IMR-90 (cell line): ENCODE data around the gene UBN2. TPM values are rescaled to one million over a fixed set of nuclear protein-coding genes. Genes with fewer than 3 reads are reported as not detected.
A peak's percentile ranks its signal among the peaks of the same experiment; 100 is the strongest.

ENCODE experiments used
- ATAC-seq: fragments of 200-7000 bp; cut with Tn5 transposase; 2 replicates; pipeline ENCODE4 v1.9.1; 2020; ENCODE audit warnings: low read depth, mild to moderate bottlenecking, moderate library complexity
- BruUV-seq: library from RNA; stranded (reverse); fragments of 400-500 nt; replicated peaks from 2 replicates; lab custom pipeline; 2021; lab: Mats Ljungman, UMichigan
- CTCF ChIA-PET: fragments of 300-600 bp; formaldehyde crosslinking; extraction: SDS; loops from one replicate; lab custom pipeline; 2021; ENCODE audit warnings: antibody characterized with exemption; lab: Yijun Ruan, JAX
- POLR2A ChIA-PET: fragments of 300-600 bp; sonication (Branson Sonifier 250); formaldehyde crosslinking; loops from one replicate; lab custom pipeline; 2022; ENCODE audit warnings: antibody characterized with exemption; ENCODE audit not compliant: unreplicated experiment; lab: Charles Lee
- DNase-seq: peaks from one replicate; pipeline ENCODE4 v3.0.0; 2013
- H2AFZ ChIP-seq: replicated peaks from 2 replicates; pipeline ENCODE3; 2013; ENCODE audit warnings: low read length, mild to moderate bottlenecking; ENCODE audit not compliant: poor library complexity
- H2AK5ac ChIP-seq: 2 replicates; pipeline ENCODE4 v1.6.1; 2013; ENCODE audit warnings: low read depth, low read length, inconsistent platforms
- H2AK9ac ChIP-seq: replicated peaks from 2 replicates; pipeline ENCODE3; 2013; ENCODE audit warnings: mild to moderate bottlenecking, low read depth, low read length, moderate library complexity; ENCODE audit not compliant: poor library complexity
- H2BK120ac ChIP-seq: 2 replicates; pipeline ENCODE4 v1.6.1; 2013; ENCODE audit warnings: low read depth, low read length, inconsistent platforms
- H2BK15ac ChIP-seq: 3 replicates; pipeline ENCODE4 v1.6.1; 2013; ENCODE audit warnings: low read depth, low read length, inconsistent platforms
- H2BK20ac ChIP-seq: 2 replicates; pipeline ENCODE4 v1.6.1; 2013; ENCODE audit warnings: low read depth, mild to moderate bottlenecking, inconsistent platforms, low read length, moderate library complexity
- H2BK5ac ChIP-seq: 2 replicates; pipeline ENCODE4 v1.6.1; 2013; ENCODE audit warnings: mild to moderate bottlenecking, low read depth, low read length, inconsistent platforms; ENCODE audit not compliant: poor library complexity, severe bottlenecking
- H3K14ac ChIP-seq: replicated peaks from 2 replicates; pipeline ENCODE4 v1.6.1; 2013; ENCODE audit warnings: low read depth, low read length, inconsistent platforms
- H3K18ac ChIP-seq: 2 replicates; pipeline ENCODE4 v1.6.1; 2013; ENCODE audit warnings: low read depth, low read length, control low read depth
- H3K23ac ChIP-seq: 2 replicates; pipeline ENCODE4 v1.6.1; 2013; ENCODE audit warnings: low read depth, low read length, inconsistent platforms
- H3K27ac ChIP-seq: 2 replicates; pipeline ENCODE4 v1.5.1; 2013; ENCODE audit warnings: mild to moderate bottlenecking, control low read depth, low read length; ENCODE audit not compliant: insufficient read depth
- H3K27me3 ChIP-seq: 2 replicates; pipeline ENCODE4 v1.6.1; 2013; ENCODE audit warnings: low read length; ENCODE audit not compliant: control insufficient read depth, insufficient read depth
- H3K36me3 ChIP-seq: 2 replicates; pipeline ENCODE4 v1.6.1; 2013; ENCODE audit warnings: low read length, mixed read lengths; ENCODE audit not compliant: control insufficient read depth, insufficient read depth
- H3K4ac ChIP-seq: 2 replicates; pipeline ENCODE4 v1.6.1; 2013; ENCODE audit warnings: low read depth, low read length, inconsistent platforms
- H3K4me1 ChIP-seq: 2 replicates; pipeline ENCODE4 v1.6.1; 2013; ENCODE audit warnings: low read length, mixed read lengths; ENCODE audit not compliant: control insufficient read depth, insufficient read depth
- H3K4me2 ChIP-seq: 2 replicates; pipeline ENCODE4 v1.6.1; 2013; ENCODE audit warnings: low read depth, mild to moderate bottlenecking, control low read depth, low read length, moderate library complexity
- H3K4me3 ChIP-seq: 2 replicates; pipeline ENCODE4 v1.5.1; 2013; ENCODE audit warnings: low read depth, mild to moderate bottlenecking, control low read depth, low read length, moderate library complexity; ENCODE audit not compliant: insufficient read depth
- H3K56ac ChIP-seq: 2 replicates; pipeline ENCODE4 v1.6.1; 2013; ENCODE audit warnings: low read length, inconsistent platforms; ENCODE audit not compliant: insufficient read depth; ENCODE audit errors: extremely low read depth
- H3K79me1 ChIP-seq, 2 experiments: 2 replicates each; pipeline ENCODE4 v1.6.1; 2013; ENCODE audit warnings: low read length in 2 of 2, inconsistent platforms in 1 of 2, low read depth in 1 of 2
- H3K9ac ChIP-seq: 2 replicates; pipeline ENCODE4 v1.6.1; 2013; ENCODE audit warnings: low read depth, low read length, control low read depth
- H3K9me1 ChIP-seq: 2 replicates; pipeline ENCODE4 v1.6.1; 2013; ENCODE audit warnings: low read length, inconsistent platforms; ENCODE audit not compliant: insufficient read depth
- H3K9me3 ChIP-seq: 2 replicates; pipeline ENCODE4 v1.6.1; 2013; ENCODE audit warnings: low read length; ENCODE audit not compliant: control insufficient read depth, insufficient read depth
- H4K20me1 ChIP-seq: 2 replicates; pipeline ENCODE4 v1.6.1; 2013; ENCODE audit warnings: low read length, inconsistent platforms; ENCODE audit not compliant: insufficient read depth
- H4K5ac ChIP-seq: 2 replicates; pipeline ENCODE4 v1.6.1; 2013; ENCODE audit warnings: mild to moderate bottlenecking, low read depth, low read length, control low read depth
- H4K8ac ChIP-seq, 2 experiments: 2 replicates each; pipeline ENCODE4 v1.6.1; 2013; ENCODE audit warnings: low read depth in 2 of 2, low read length in 2 of 2, control low read depth in 1 of 2, inconsistent platforms in 1 of 2
- H4K91ac ChIP-seq: 2 replicates; pipeline ENCODE4 v1.6.1; 2013; ENCODE audit warnings: low read depth, low read length, inconsistent platforms; ENCODE audit not compliant: insufficient read depth
- BHLHE40 ChIP-seq: fragments of 150-350 bp; IDR thresholded peaks from 2 replicates; pipeline ENCODE4 v1.6.1; 2016; ENCODE audit warnings: mild to moderate bottlenecking, low read depth, low read length
- CEBPB ChIP-seq: IDR thresholded peaks from 2 replicates; pipeline ENCODE4 v1.6.1; 2012; ENCODE audit warnings: low read depth, low read length, improper control_type of control experiment
- CHD1 ChIP-seq: IDR thresholded peaks from 2 replicates; pipeline ENCODE4 v1.6.1; 2012; ENCODE audit warnings: low read depth, low read length, improper control_type of control experiment
- FOS ChIP-seq: fragments of 150-350 bp; IDR thresholded peaks from 2 replicates; pipeline ENCODE4 v1.6.1; 2016; ENCODE audit warnings: low read depth, low read length
- MAFK ChIP-seq: IDR thresholded peaks from 2 replicates; pipeline ENCODE4 v1.6.1; 2012; ENCODE audit warnings: low read depth, low read length, improper control_type of control experiment
- MAZ ChIP-seq: IDR thresholded peaks from 2 replicates; pipeline ENCODE4 v1.6.1; 2012; ENCODE audit warnings: low read depth, mild to moderate bottlenecking, low read length, improper control_type of control experiment, moderate library complexity, borderline replicate concordance
- MXI1 ChIP-seq: IDR thresholded peaks from 2 replicates; pipeline ENCODE4 v1.6.1; 2012; ENCODE audit warnings: low read depth, mild to moderate bottlenecking, low read length, moderate library complexity, borderline replicate concordance
- NFE2L2 ChIP-seq: fragments of 150-350 bp; IDR thresholded peaks from 2 replicates; pipeline ENCODE4 v1.6.1; 2016; ENCODE audit warnings: low read depth, mild to moderate bottlenecking, low read length
- POLR2A ChIP-seq: IDR thresholded peaks from 2 replicates; pipeline ENCODE4 v1.6.1; 2012; ENCODE audit warnings: mild to moderate bottlenecking, low read depth, low read length
- RAD21 ChIP-seq: IDR thresholded peaks from 2 replicates; pipeline ENCODE4 v1.6.1; 2012; ENCODE audit warnings: low read length, improper control_type of control experiment
- RCOR1 ChIP-seq: IDR thresholded peaks from 2 replicates; pipeline ENCODE4 v1.6.1; 2012; ENCODE audit warnings: mild to moderate bottlenecking, low read length, improper control_type of control experiment; ENCODE audit not compliant: insufficient replicate concordance
- RFX5 ChIP-seq: IDR thresholded peaks from 2 replicates; pipeline ENCODE4 v1.8.0; 2012; ENCODE audit warnings: low read depth, mild to moderate bottlenecking, low read length, moderate library complexity
- SMC3 ChIP-seq: fragments of 150-350 bp; IDR thresholded peaks from 2 replicates; pipeline ENCODE4 v1.6.1; 2016; ENCODE audit warnings: low read depth, mild to moderate bottlenecking, antibody characterized with exemption, low read length, moderate library complexity
- WGBS, 2 experiments: methylation state at CpG; one replicate each; pipeline versions ENCODE4 v1.1.5 to v1.1.7; 2013; ENCODE audit warnings: missing lambda C conversion rate in 2 of 2; ENCODE audit not compliant: insufficient read length in 1 of 2; ENCODE audit errors: extremely low coverage in 2 of 2; 5-methylcytosine and 5-hydroxymethylcytosine counted together
- dilution Hi-C: fragments of 300-500 bp; cut with HindIII; formaldehyde crosslinking; loops from one replicate; pipeline ENCODE4 v1.14.3; 2018; ENCODE audit warnings: low sequenced_read_pairs; ENCODE audit not compliant: unreplicated experiment
- in situ Hi-C: fragments of 300-500 bp; cut with MboI; formaldehyde crosslinking; loops from 3 replicates; pipeline ENCODE4 v1.14.3; 2019; ENCODE audit warnings: low sequenced_read_pairs, inconsistent platforms, mixed read lengths
- intact Hi-C: fragments of 100-400 bp; cut with micrococcal nuclease; formaldehyde crosslinking; loops from 2 replicates; pipeline ENCODE4 v1.10.0; 2022
- polyA plus RNA-seq, 3 experiments: library from polyadenylated mRNA; depleted of rRNA; stranded (reverse); fragments of >200 nt; gene quantifications; 2 replicates each; pipeline ENCODE4 v1.2.3, GENCODE V29; 2012; ENCODE audit warnings: low replicate concordance in 1 of 3
- total RNA-seq: library from RNA; depleted of rRNA; stranded (reverse); fragments of >200 nt; gene quantifications from 2 replicates; pipeline ENCODE4 v1.2.3, GENCODE V29; 2012
- TF ChIP-seq, protein P1 (sequence below): fragments of 150-350 bp; IDR thresholded peaks from 2 replicates; pipeline ENCODE4 v1.6.1; 2017; ENCODE audit warnings: mild to moderate bottlenecking, antibody characterized with exemption, low read length, low read depth
- TF ChIP-seq, protein P2 (sequence below): conservative IDR thresholded peaks from 2 replicates; pipeline ENCODE4 v1.5.1; 2012; ENCODE audit warnings: mild to moderate bottlenecking, low read depth, low read length, improper control_type of control experiment
- TF ChIP-seq, protein P3 (sequence below): fragments of 150-350 bp; IDR thresholded peaks from 2 replicates; pipeline ENCODE4 v1.6.1; 2016; ENCODE audit warnings: low read depth, mild to moderate bottlenecking, low read length, moderate library complexity, borderline replicate concordance

Gene UBN2
- total and polyA plus RNA-seq, 2 of the 4 experiments (the other 2 are of a cell fraction), result 1.6 to 2.3 TPM

DNA sequence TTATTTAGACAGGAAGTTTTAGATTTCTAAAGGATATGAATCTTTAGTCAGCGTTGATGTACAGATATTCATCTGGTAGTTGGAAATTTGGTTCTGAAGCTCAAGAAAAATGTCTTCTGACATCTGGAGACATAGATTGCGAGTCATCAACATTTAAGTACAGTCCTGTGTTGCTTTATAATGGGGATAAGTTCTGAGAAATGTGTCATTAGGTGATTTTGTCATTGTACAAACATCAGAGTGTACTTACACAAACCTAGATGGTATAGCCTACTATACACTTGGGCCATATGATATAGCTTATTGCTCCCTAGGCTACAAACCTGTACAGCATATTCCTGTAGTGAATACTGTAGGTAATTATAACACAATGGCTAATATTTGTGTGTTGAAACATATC is 49.6 kb upstream of the UBN2 start:
- no peak overlapping the region for H4K8ac ChIP-seq
- no peaks in the 10 kb centered on the region for H3K27me3 ChIP-seq
- WGBS, 2 experiments, result no CpG with 5 or more reads among the region's 2 CpGs
- no peak overlapping the region for H4K5ac ChIP-seq
- H3K4me2 ChIP-seq, result no peak overlapping the region
- CTCF ChIA-PET, result no interaction called here
- H2AFZ ChIP-seq, result no peak overlapping the region
- no peak overlapping the region for H3K18ac ChIP-seq
- H3K36me3 ChIP-seq, result peaks cover 5% of the 10 kb centered on the region
- H2BK120ac ChIP-seq, result no peak overlapping the region
- H3K4me3 ChIP-seq, result no peak overlapping the region
- no peak overlapping the region for H2BK20ac ChIP-seq
- no peak overlapping the region for H2AK9ac ChIP-seq
- dilution Hi-C loops (no loop called here), in situ Hi-C loops (no loop called here), intact Hi-C loops (no loop called here)
- no peaks in the 10 kb centered on the region for H3K4me1 ChIP-seq
- H4K91ac ChIP-seq, result no peak overlapping the region
- DNase-seq (peak; percentile 38), ATAC-seq (no peak)
- H3K56ac ChIP-seq, result no peak overlapping the region
- no peaks in the 10 kb centered on the region for H3K9me3 ChIP-seq
- H2BK5ac ChIP-seq, result no peak overlapping the region
- POLR2A ChIA-PET, result no interaction called here
- no peaks in the 10 kb centered on the region for H3K9me1 ChIP-seq
- BruUV-seq, result no TSS peak
- H2AK5ac ChIP-seq, result no peak overlapping the region
- no peak overlapping the region for H3K14ac ChIP-seq
- H3K4ac ChIP-seq, result no peak overlapping the region
- no peak overlapping the region for H2BK15ac ChIP-seq
- TF ChIP-seq FOS (no peak), MAZ (no peak), BHLHE40 (no peak), RCOR1 (no peak), RAD21 (no peak), SMC3 (no peak), MXI1 (no peak), RFX5 (no peak), CEBPB (no peak), NFE2L2 (no peak), POLR2A (no peak), CHD1 (no peak), MAFK (no peak)
- TF ChIP-seq, protein P1, sequence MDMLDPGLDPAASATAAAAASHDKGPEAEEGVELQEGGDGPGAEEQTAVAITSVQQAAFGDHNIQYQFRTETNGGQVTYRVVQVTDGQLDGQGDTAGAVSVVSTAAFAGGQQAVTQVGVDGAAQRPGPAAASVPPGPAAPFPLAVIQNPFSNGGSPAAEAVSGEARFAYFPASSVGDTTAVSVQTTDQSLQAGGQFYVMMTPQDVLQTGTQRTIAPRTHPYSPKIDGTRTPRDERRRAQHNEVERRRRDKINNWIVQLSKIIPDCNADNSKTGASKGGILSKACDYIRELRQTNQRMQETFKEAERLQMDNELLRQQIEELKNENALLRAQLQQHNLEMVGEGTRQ, result no peak
- TF ChIP-seq, protein P2, sequence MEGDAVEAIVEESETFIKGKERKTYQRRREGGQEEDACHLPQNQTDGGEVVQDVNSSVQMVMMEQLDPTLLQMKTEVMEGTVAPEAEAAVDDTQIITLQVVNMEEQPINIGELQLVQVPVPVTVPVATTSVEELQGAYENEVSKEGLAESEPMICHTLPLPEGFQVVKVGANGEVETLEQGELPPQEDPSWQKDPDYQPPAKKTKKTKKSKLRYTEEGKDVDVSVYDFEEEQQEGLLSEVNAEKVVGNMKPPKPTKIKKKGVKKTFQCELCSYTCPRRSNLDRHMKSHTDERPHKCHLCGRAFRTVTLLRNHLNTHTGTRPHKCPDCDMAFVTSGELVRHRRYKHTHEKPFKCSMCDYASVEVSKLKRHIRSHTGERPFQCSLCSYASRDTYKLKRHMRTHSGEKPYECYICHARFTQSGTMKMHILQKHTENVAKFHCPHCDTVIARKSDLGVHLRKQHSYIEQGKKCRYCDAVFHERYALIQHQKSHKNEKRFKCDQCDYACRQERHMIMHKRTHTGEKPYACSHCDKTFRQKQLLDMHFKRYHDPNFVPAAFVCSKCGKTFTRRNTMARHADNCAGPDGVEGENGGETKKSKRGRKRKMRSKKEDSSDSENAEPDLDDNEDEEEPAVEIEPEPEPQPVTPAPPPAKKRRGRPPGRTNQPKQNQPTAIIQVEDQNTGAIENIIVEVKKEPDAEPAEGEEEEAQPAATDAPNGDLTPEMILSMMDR, result no peak
- TF ChIP-seq, protein P3, sequence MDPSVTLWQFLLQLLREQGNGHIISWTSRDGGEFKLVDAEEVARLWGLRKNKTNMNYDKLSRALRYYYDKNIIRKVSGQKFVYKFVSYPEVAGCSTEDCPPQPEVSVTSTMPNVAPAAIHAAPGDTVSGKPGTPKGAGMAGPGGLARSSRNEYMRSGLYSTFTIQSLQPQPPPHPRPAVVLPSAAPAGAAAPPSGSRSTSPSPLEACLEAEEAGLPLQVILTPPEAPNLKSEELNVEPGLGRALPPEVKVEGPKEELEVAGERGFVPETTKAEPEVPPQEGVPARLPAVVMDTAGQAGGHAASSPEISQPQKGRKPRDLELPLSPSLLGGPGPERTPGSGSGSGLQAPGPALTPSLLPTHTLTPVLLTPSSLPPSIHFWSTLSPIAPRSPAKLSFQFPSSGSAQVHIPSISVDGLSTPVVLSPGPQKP, result no peak
- H3K79me1 ChIP-seq, result no peaks in the 10 kb centered on the region
- H3K27ac ChIP-seq, result no peak overlapping the region
- H3K9ac ChIP-seq, result no peak overlapping the region
- H4K20me1 ChIP-seq, result no peaks in the 10 kb centered on the region
- no peak overlapping the region for H3K23ac ChIP-seq
